HK-2 (cell line): ENCODE measurements around the gene SEMA4C.

Experiments
- DNase-seq: peaks from one replicate; pipeline ENCODE4 v3.0.0-alpha.2; 2018; ENCODE audit not compliant: unreplicated experiment

Gene SEMA4C

GRCh38 chr2:96869822-96870625, at the start of gene SEMA4C:
SEMA4C (minus strand) TSS chr2:96870080; CDS start chr2:96867886, 2,194 bp downstream.
- peak; percentile 51 for DNase-seq

GRCh38 chr2:96918754-96919550, 49.1 kb upstream of the SEMA4C start:
- DNase-seq = no peak

DNA sequence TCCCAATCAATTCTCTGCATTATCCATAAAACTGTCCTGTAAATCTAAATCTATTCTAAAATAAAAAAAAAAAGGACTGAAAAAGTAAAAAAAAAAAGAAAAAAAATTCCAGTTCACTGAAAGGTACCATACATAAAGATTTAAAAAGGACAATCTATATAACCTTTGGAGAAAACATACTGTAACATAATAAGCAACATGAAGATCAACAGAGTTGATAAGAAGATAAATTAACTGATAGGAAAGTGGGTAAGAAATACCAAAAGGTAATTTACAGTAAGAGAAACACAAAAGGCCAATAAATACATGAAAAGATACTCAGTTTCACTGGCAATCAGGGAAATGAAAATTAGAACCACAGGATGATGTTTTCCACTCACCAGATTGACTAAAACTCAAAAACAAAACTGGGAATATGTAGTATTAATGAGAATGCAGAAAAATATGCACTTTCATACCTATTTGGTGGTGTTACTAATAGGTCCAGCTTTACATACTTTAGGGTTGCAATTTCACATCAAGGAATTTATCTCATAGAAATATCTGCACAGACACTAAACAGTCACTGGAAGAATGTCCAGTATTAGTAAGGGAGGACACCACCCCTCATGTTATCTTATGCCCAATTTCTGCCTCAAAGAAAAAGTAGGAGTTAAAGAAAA, 48.3 kb upstream of the SEMA4C start:
- no peak for DNase-seq

DNA sequence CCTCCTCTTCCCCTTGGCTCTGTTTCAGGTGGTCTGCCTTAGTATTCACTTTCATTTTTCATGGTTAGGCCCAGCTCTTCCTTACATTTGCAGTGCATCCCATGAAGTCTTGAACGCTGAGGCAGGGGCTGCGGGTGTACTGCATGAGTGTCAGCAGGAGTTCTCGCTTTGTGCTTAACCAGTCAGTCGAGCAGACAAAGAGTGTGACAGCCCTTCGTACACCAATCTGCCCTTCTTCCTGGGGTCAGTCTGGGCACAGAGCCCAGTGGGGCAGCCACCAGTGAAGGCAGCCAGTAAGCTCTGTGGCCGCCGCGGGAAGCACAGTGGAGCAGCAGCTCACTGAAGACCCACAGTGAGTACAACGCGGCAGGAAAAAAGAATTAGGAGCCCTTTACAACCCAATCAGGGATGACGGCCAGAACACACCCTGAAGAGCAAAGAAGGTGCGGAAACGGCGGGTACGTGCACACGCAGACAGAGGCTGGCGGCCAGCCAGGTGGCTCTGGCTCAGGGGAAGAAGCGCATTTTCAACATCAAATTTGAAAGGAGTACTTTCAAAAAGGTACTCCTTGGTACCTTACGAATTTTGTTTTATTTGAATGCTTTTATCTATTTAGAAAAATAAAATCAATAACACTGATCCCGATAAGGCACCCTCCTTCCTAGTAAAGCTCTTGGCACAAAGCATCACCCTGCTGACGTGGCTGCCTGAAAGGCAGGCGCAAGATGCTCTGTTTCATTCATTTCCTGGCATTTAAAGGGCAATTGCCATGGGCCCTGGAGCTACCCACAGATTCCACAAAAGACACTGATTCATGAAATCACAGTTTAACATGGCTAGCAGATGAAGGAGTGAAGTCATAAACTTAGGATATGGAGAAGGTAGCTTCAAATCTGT, 47.0 kb upstream of the SEMA4C start:
- DNase-seq = no peak

DNA sequence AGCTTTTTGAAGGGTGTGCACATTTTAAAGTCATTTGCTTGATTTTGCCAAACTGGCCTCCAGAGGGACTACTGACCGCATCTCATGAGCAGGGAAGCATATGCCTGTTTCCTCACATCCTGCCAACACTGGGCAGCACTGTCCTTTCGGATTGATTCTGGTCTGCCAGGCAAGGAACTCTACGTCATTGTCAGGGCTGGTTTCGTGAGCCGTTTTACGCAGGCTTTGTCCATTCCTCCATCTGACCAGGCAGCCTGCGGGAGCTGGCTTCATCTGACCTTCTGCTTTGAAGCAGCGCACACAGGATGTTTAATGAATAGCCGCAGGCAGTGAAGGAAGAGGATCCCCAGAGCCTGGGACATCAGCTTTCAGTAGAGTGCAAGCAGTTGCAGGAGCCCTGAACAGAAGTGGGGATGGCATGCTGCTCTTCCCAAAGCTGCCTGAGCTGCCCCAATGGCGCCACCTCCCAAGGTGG, 46.3 kb upstream of the SEMA4C start:
- no peak for DNase-seq

- DNase-seq = no peak
Measured at GRCh38 chr2:96914332-96914731, 44.5 kb upstream of the SEMA4C start.

- no peak for DNase-seq
Measured at GRCh38 chr2:96913398-96914202, 43.7 kb upstream of the SEMA4C start.

GRCh38 chr2:96913117-96913397, 43.2 kb upstream of the SEMA4C start:
- DNase-seq = no peak

GRCh38 chr2:96912346-96913116, 42.7 kb upstream of the SEMA4C start:
- DNase-seq = no peak

DNA sequence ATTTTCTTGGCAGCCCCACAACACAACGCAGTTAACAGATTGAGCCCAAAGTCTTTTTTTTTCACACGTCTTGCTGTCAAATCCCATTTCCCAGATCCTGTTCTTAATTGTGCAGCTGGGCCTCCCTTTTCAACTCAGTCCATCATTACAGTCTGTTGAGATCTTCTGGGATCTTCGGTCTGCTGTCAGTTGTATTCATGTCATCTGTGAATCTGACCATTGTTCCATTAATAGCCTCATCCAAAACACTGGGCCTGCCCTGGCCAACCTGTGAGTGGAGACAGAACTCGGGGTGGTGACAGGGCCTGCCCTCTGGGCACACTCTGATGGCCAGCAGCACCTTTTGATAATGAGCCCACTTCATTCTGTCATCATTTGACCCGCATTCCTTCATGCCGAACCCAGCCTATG, 39.7 kb upstream of the SEMA4C start:
- no peak for DNase-seq

DNA sequence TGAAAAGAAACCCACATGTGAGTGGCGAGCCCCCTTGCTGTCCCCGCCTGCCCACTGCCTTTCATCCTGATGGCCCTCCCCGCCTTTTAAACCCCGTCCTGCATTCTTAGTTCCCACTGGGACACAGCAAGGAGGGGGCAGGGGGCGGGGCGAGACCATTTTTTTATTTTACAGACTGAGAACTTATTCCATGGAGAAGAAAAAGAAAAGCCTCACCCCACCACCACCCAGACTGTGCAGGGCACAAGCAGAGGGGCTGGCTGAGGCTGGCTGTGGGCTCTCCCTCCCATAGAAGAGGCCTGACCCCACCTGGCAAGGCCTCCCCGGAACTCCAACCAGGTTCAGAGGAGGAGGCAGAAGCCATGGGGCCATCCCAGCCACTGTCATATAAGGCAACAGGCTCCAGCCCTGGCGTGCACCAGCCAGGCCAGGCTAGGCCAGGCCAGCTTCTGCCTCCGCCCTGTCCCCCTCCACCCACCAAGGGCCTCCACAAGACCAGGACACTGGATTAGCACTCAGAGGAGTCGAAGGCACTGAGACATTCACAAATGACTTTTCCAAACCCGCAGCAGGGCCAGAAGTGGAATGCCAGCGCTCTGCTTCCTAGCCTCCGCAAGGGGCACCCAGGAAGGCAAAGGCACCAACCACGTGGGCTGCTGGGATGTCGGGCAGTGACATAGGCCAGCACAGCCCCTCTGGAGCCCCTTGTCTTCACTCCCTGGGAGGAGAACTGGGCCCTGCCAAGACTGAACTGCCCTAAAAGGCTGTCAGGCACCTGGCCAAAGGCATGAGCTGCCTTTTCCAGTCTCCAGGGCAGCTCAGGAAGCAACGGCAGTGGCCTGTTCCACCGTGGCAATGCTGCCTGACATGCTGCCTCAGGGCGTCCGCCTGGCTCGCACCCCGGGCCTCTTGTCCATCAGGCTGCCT, 37.5 kb upstream of the SEMA4C start:
- DNase-seq = no peak

DNA sequence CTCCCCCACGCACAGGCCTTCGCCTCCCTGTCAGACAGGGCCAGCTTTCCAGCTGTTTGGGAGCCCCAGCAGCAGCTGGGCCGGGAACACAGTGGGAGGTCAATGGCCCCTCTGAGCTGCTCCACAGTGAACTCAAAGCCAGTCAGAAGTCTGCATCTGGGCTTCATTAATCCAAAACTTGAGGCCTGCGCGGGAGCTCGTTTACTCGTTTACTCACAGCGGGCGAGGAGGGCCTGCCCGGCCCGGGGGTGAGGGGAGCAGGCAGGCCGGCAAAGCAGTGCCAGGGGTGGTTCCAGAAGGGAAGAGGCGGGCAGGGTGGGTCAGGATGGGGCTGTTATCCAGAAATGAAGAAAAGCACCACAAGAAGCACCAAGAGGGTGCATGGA, 36.8 kb upstream of the SEMA4C start:
- no peak for DNase-seq

DNA sequence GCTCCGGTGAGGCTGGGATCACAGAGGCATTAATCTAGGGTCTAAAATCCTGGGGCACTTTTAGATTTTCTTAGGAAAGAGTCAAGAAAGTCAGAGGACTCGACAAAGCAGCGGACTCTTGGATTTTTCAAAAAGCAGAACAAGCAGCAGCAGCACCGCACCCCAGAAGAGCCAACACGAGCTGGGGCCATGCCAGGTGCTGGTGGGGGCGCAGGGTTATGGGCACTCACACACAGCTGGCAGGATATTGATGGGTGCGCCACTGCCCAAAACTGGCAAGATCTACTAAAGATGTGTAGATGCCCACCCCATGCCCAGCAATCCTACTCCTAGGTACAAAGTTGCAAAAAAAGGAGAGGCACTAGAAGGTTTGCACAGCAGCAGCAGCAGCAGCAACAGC, 33.9 kb upstream of the SEMA4C start:
- DNase-seq = no peak

DNA sequence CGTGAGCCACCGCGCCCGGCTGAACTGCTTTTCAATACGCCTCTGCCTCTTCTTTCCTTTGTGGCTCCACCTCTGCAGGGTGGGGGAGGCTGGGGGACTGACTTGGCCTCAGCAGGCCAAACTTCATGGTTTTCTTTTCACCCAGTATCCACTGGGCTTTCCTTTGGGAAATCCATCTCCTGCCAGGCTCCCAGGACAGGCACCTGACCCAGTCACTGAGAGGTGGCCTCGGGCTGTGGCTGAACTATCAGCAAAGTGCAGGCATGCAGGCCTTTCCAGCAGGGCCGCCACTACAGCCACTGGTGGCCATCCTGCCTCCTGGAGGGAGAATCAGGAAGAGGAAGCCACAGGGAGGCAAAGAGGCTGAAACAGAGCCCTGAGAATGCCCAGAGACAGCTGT, 33.4 kb upstream of the SEMA4C start:
- no peak for DNase-seq

GRCh38 chr2:96900237-96900636, 30.4 kb upstream of the SEMA4C start:
- DNase-seq = no peak

DNA sequence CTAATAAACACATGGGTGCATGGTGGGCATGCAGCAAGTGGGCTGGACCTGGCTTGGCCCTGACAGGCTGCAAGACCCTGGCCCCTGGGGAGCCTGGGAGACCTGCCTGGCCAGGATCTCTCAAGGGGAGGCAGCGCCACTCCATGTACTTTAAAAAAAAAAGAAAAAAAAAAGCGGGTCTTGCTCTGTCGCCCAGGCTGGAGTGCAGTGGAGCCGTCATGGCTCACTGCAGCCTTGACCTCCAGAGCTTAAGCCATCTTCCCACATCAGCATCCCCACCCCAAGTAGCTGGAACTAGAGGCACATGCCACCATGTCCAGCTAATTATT, 29.5 kb upstream of the SEMA4C start:
- DNase-seq = no peak

- peak; percentile 57 for DNase-seq
Measured at GRCh38 chr2:96898641-96899412, 28.9 kb upstream of the SEMA4C start.

- DNase-seq = no peak
Measured at GRCh38 chr2:96898135-96898505, 28.2 kb upstream of the SEMA4C start.
